Medulla oblongata (tissue), 1 donor: Measurements from ENCODE around the gene ERC2.

Source experiments
- DNase-seq: peaks from one replicate; pipeline ENCODE4 v3.0.0-alpha.2; 2015; ENCODE audit errors: extremely low spot score

Gene ERC2

DNA sequence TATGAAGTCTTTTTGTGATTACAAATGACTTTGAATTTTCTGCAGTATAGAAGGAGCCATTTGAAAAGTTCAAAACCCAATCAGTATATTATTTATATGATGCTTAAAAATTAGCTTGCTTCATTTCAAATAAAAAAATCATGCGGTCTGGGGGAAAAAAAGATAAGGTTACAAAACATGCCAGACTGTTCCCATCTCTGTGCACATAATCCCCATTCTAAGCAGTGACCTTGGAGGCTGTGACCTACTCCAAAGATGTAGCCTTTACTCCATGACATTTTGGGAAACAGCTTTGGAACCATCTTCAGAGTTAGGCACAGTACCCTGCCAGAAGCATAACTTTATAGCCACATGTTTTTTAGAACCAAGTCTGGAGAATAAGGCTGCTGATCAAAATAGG, 533.5 kb downstream of the ERC2 start:
- DNase-seq = no peak

- no peak for DNase-seq
These were observed 539.0 kb downstream of the ERC2 start for GRCh38 chr3:55929154-55929869.

- DNase-seq = no peak
These were observed 544.6 kb downstream of the ERC2 start for GRCh38 chr3:55923626-55924025.

DNA sequence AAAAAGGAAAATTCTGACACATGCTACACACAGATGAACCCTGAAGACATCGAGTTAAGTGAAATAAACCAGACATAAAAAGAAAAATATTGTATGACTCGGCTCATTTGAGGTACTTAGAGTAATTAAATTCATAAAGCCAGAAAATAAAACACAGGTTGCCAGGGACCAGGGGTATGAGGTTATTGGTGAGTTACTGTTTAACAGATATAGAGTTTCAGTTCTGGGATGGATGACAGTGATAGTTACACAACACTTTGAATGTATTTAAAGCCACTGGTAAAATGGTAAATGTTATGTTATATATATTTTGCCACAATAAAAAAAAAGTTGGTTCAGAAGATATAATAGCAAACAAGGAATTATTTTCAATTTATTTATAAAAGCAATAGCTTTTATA, 545.1 kb downstream of the ERC2 start:
- no peak for DNase-seq

DNA sequence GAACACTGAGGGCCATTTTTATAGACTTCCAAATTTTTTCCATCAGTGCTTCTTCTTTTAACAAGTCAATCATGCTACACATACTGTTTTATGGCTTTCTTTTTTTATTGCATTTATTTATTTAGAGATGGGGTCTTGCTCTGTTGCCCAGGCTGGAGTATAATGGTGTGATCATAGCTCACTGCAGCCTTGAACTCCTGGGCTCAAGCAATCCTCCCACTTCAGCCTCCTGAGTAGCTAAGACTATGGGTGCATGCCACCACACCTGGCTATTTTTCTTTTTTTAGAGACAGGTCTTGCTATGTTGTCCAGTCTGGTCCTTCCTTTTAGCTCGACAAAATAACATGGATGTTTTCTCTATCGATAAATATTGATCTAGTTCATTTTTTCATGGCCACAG, 555.4 kb downstream of the ERC2 start:
- DNase-seq = no peak

GRCh38 chr3:55911266-55911665, 557.0 kb downstream of the ERC2 start:
- no peak for DNase-seq

GRCh38 chr3:55910543-55910942, 557.7 kb downstream of the ERC2 start:
- DNase-seq = no peak

DNA sequence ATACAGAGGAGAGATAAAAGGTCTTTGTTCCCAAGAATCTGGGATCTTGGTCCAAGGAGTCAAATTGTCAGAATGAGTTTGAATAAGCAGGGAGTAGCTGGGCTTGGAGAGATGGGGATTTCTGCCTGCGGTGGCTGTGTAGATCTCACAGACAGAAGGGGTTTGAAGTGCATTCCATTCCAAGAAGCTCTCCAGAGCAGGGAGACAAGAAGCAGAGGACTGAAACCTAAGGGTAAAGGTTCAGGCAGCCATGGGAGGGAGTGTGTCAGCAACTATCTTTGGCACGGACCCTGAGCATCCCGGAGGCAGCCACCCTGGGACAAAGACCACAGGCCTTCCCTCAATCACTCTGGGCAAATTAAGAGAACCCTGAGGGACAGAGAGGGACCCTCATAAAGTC, 558.9 kb downstream of the ERC2 start:
- DNase-seq = no peak

DNA sequence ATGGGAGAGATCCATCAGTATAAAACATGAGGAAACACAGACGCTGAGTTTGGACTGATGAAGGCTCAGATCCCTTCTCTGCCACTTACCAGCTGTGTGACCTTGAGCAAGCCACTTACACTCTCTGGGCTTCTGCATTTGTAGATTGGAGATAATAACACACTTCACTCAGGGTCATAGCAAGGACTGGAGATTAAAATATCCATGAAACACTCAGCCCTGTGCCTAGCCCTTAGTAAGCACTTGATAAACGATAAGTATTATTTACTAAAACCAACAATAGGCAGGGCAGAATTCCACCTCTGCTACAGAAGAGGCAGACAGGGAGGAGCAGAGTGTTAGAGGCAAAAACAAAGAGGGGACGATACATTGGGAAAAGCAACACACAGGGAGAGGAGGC, 560.7 kb downstream of the ERC2 start:
- no peak for DNase-seq

DNA sequence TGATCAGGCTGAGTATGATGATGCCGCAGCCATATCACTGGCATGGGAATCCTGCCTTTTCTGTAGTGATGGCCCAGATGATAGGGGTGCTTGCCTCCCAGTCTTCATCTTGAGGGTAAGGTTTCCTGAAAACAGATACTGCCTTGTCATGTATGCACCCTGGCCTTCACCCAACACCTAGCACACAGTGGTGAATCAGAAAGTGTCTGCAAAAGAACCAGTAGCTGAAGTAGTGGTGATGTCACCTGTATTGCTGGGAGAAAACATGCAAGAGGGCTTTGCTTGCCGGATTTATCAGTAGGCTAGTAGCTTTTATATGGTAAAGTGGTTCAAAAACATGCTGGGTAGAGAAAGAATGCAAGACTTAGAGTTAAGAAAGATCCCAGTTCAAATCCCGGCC, 561.4 kb downstream of the ERC2 start:
- no peak for DNase-seq

GRCh38 chr3:55904716-55905115, 563.6 kb downstream of the ERC2 start:
- DNase-seq = no peak

GRCh38 chr3:55903680-55904079, 564.6 kb downstream of the ERC2 start:
- DNase-seq = no peak

DNA sequence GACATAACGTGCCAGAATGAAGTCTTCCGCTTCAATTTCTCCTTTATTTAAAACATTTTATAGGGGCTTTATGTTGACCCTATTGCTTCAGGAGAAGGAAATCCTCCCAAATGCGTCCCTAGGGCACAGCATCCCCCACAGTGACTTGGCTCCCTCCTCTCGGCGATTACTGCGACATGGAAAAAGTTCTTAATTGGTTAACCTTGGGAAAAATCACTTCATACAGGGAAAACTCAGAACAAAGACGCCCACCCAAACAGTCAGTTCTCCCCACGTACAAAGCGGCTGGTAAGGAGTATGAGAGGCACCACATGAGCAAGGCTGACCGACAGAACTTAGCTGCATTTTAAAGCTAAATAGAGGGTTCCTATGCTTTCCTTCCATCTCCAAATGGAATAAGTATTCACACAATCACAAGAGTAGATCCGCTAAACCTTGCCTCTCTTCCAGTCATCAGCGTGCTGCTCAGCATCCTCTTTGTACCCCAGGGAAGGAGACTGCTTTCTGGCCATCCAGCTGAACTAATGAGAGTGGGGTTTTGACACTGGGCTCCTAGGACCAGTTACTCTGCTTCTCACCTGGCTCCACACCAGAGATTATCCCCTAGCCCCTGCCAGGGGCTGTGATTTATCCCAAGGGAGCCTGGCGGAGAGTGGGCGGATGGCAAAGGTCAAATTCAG, 565.9 kb downstream of the ERC2 start:
- no peak for DNase-seq

GRCh38 chr3:55899887-55900286, 568.4 kb downstream of the ERC2 start:
- DNase-seq = no peak

GRCh38 chr3:55897573-55898224, 570.6 kb downstream of the ERC2 start:
- DNase-seq = peak; percentile 11

DNA sequence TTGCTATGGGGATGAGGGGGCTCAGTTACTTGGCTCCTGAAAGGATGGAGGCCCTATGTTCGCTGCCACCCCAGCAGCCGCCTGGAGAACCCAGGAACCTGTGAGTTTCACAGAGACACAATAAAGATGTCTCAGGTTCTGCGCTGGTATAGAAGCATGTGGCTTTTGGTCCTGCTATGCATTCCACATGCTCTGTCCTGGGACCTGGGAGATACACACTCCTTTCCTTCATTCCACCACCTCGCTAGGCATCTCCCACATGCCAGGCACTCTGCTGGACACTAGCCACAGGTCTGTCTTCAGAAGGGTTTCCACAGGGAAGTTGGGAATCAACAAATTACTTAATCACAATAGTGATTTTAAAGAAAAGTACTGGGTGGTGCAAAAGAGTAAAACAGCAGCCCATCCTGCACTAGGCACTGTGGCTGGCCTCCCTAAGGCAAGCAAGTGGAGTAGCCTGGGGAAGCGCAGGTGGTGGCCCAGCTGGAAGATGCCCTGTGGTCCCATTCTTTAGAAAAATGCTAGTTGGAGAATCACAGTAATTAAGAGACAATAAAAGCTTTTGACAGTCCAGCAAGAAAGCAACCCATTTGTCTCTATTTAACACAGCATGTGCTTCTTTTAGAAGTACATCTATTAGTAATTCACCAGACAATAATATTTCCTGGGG, 572.2 kb downstream of the ERC2 start:
- DNase-seq = no peak

DNA sequence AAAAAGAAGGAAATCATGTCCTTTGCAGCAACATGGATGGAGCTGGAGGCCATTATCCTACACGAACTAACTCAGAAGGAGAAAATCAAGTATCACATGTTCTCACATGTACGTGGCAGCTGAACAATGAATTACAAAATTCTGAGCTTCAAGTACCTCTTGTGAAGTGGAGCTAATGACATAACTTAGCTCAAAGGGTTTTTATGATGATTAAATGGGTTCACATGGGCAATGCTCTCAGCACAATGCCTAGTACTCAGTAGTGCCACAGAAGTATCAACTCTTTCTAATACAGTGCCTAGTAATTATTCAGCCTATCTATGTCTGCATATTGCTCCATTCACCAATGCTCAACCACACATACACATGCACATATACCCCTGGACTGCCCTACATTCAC, 573.7 kb downstream of the ERC2 start:
- DNase-seq = no peak

- DNase-seq = no peak
These were observed 575.1 kb downstream of the ERC2 start for GRCh38 chr3:55893045-55893664.

GRCh38 chr3:55891106-55891505, 577.2 kb downstream of the ERC2 start:
- no peak for DNase-seq

- DNase-seq = no peak
These were observed 579.9 kb downstream of the ERC2 start for GRCh38 chr3:55888282-55888885.

DNA sequence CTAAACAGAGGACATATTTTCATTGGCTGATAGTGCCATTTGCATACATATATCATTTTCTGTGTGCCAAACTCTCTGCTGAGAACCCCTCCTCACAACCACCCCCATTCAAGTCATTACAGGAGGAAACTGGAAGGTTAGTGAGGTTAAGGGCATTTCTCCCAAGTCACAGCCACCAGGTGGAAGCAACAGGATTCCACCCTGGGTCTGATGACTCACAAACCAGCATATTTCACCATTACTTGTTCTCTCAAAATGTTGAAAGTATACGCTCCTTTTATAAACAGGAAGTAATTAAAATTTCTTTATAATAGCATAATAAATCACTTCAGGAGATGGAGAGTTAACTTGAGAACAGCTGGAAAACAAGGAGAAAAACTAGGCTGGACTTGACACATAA, 582.5 kb downstream of the ERC2 start:
- DNase-seq = no peak
